ENCODE results near the gene KIF1B. TPM values are rescaled to one million over a fixed set of nuclear protein-coding genes. Genes with fewer than 3 reads are reported as not detected.

Gene KIF1B
- total and polyA plus RNA-seq, 9 of the 15 experiments (the other 6 are each of a cell fraction or from before 2014, with no cell fraction given), result 2.8 to 19.8 (median 11.9) TPM

DNA sequence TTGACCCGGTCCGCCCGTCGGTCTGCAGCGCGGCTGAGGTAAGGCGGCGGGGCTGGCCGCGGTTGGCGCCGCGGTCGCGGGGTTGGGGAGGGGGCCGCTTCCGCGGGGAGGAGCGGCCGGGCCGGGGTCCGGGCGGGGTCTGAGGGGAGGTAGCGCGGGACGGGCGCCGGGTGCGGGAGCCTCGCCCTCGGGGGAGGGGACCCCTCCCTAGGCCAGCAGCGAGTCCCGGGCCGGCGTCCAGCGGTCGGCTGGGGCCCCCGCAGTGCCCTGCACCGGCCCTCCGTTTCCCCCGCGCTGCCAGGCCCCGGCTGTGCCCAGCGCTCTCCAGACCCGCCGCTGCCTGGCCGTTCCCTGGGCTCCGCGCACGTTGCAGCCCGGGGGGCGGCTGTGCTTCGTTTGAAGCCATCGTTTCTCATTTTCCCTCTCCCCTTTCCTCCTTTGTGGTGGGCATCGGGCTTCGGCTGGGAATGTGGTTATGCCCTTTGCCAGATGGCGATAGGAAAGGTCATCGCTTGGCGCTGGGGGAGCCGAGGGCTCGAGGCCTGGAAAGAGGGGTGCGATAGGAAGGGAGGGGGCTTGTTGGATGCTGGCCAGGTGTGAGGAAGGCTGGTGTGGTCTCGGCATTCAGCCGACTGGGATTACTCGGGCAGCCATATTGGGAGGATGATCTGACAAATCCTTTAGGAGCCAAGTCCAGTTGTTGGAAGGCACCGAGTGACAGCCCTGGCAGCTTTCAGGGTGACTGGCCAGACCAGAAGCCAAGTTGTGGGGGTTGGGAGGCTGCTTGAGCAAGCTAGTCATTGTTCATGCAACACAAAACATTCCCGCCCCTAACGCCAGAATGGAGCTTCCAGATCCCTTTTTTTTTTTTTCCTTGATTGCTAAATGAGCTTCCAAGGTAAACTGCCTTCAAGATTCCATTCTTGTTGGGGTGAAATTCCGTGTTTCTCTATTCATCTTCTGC lies 753 bp downstream of the KIF1B start (continued):
- TF ChIP-seq, protein P1, sequence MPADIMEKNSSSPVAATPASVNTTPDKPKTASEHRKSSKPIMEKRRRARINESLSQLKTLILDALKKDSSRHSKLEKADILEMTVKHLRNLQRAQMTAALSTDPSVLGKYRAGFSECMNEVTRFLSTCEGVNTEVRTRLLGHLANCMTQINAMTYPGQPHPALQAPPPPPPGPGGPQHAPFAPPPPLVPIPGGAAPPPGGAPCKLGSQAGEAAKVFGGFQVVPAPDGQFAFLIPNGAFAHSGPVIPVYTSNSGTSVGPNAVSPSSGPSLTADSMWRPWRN (IDR thresholded peaks at IDR 0.05; ENCODE audit: low read depth), result no peak
- no peak for TF ChIP-seq RAD21 (CRISPR knock-in tag; conservative IDR thresholded peaks at IDR 0.05 in 1 of 2, IDR thresholded peaks at IDR 0.05 in 1 of 2)
- no peak for TF ChIP-seq SNIP1 (IDR thresholded peaks at IDR 0.05; ENCODE audit: low read depth)
- no peak for TF ChIP-seq DIDO1 (tag; IDR thresholded peaks at IDR 0.05; ENCODE audit: low read depth)
- no peak for TF ChIP-seq SMAD2 (IDR thresholded peaks at IDR 0.05; ENCODE audit: low read depth, low read length)
- TF ChIP-seq, protein P2, sequence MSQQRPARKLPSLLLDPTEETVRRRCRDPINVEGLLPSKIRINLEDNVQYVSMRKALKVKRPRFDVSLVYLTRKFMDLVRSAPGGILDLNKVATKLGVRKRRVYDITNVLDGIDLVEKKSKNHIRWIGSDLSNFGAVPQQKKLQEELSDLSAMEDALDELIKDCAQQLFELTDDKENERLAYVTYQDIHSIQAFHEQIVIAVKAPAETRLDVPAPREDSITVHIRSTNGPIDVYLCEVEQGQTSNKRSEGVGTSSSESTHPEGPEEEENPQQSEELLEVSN (IDR thresholded peaks at IDR 0.05; ENCODE audit: borderline replicate concordance in 1 of 2, extremely low read depth in 1 of 2, insufficient read depth in 1 of 2, insufficient read length in 1 of 2, low read depth in 1 of 2, low read length in 1 of 2, poor library complexity in 1 of 2, severe bottlenecking in 1 of 2), result peak in 1 of 2 experiments; percentile 28
- TF ChIP-seq NEUROD1 (IDR thresholded peaks at IDR 0.05; ENCODE audit: borderline replicate concordance, low read depth, low read length, partially characterized antibody), result no peak
- TF ChIP-seq ZFPM2 (CRISPR knock-in tag; IDR thresholded peaks at IDR 0.05), result no peak
- no peak for TF ChIP-seq COPS2 (conservative IDR thresholded peaks at IDR 0.05)
- no peak for TF ChIP-seq EHMT2 (IDR thresholded peaks at IDR 0.05)
- TF ChIP-seq TBL1XR1 (IDR thresholded peaks at IDR 0.05; ENCODE audit: low read length in 2 of 2), result 0 out of 4 replicates have a peak, but pooled peaks of 1 of the 2 experiments have one; percentile 36
- TF ChIP-seq ILF3 (IDR thresholded peaks at IDR 0.05; ENCODE audit: borderline replicate concordance), result no peak
- no peak for TF ChIP-seq RBM15 (IDR thresholded peaks at IDR 0.05; ENCODE audit: insufficient read depth, low read length)
- TF ChIP-seq, protein P3, sequence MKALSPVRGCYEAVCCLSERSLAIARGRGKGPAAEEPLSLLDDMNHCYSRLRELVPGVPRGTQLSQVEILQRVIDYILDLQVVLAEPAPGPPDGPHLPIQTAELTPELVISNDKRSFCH (CRISPR knock-in tag; IDR thresholded peaks at IDR 0.05), result no peak
- TF ChIP-seq, protein P3 (tag; IDR thresholded peaks at IDR 0.05), result peak; percentile 36; the same call in 1 of the 2 replicates
- no peak for TF ChIP-seq HDAC8 (tag; IDR thresholded peaks at IDR 0.05)
- no peak for TF ChIP-seq RFX7 (CRISPR knock-in tag; IDR thresholded peaks at IDR 0.05)
- no peak for TF ChIP-seq SIRT6 (IDR thresholded peaks at IDR 0.05; ENCODE audit: low read depth, low read length)
- TF ChIP-seq ZNF76 (CRISPR knock-in tag; IDR thresholded peaks at IDR 0.05; ENCODE audit: borderline replicate concordance), result no peak
- no peak for TF ChIP-seq ZBTB8A (IDR thresholded peaks at IDR 0.05; ENCODE audit: partially characterized antibody)
- no peak for TF ChIP-seq KDM2B (CRISPR knock-in tag; IDR thresholded peaks at IDR 0.05)
- TF ChIP-seq PHF8 (IDR thresholded peaks at IDR 0.05; ENCODE audit: borderline replicate concordance, low read length), result no peak; the same call in 1 of the 2 replicates
- TF ChIP-seq CREB1 (IDR thresholded peaks at IDR 0.05), result no peak
- TF ChIP-seq CREB1 (CRISPR knock-in tag; IDR thresholded peaks at IDR 0.05), result no peak
- TF ChIP-seq HNRNPL (IDR thresholded peaks at IDR 0.05; ENCODE audit: low read depth, low read length), result peak; percentile 67
- no peak for TF ChIP-seq ZNF263 (CRISPR knock-in tag; IDR thresholded peaks at IDR 0.05; ENCODE audit: borderline replicate concordance)
- no peak for TF ChIP-seq MTF1 (CRISPR knock-in tag; IDR thresholded peaks at IDR 0.05; ENCODE audit: borderline replicate concordance)
